Measurements from ENCODE around the gene PROM1.
A peak's percentile ranks its signal among the peaks of the same experiment; 100 is the strongest.

PROM1 gene

GRCh38 chr4:15982842-15983524, 100.8 kb downstream of the PROM1 start:
- DNase-seq = no peak
- H3K4me1 ChIP-seq (ENCODE audit: control extremely low read depth in 1 of 4, control insufficient read depth in 4 of 4, insufficient read depth in 4 of 4, low read length in 3 of 4) = no peaks in the 10 kb centered on the region
- no peak overlapping the region for H3K4me3 ChIP-seq (ENCODE audit: control insufficient read depth in 1 of 7, extremely low read depth in 1 of 7, insufficient read depth in 4 of 7, low read depth in 2 of 7, low read length in 6 of 7)
- peaks cover 19 to 91% (median 58%) of the 10 kb centered on the region in 4 experiments for H3K36me3 ChIP-seq (ENCODE audit: control insufficient read depth in 4 of 4, insufficient read depth in 4 of 4, low read length in 3 of 4)
- 97% methylated on average over 7 of the region's 8 CpGs for WGBS (ENCODE audit: insufficient coverage)
- H3K9me3 ChIP-seq (ENCODE audit: control extremely low read depth in 1 of 5, control insufficient read depth in 4 of 5, insufficient read depth in 2 of 5, low read depth in 1 of 5, low read length in 4 of 5) = no peaks in the 10 kb centered on the region
- CTCF ChIA-PET = interaction anchor here (1.2 kb wide), 1 partner anchor 21 kb away, joined by 3 read pairs; no protein-coding TSS in a partner anchor
- no peak overlapping the region for H3K27ac ChIP-seq (ENCODE audit: insufficient read depth in 1 of 2, low read depth in 1 of 2, low read length in 2 of 2, poor library complexity in 1 of 2, severe bottlenecking in 2 of 2)
- POLR2A ChIA-PET = no interaction called here
- H3K27me3 ChIP-seq (replicated peaks in 2 of 5; ENCODE audit: control insufficient read depth in 4 of 5, insufficient read depth in 5 of 5, low read length in 4 of 5) = no peaks in the 10 kb centered on the region

- no peaks in the 10 kb centered on the region for H3K9me3 ChIP-seq (ENCODE audit: control extremely low read depth in 1 of 5, control insufficient read depth in 4 of 5, insufficient read depth in 2 of 5, low read depth in 1 of 5, low read length in 4 of 5)
- no peak for DNase-seq
- 100% methylated on average over 6 of the region's 7 CpGs for WGBS (ENCODE audit: insufficient coverage)
- CTCF ChIA-PET = interaction anchor here (0.8 to 2.2 kb wide), 8 partner anchors 11 to 29 kb away, joined by 3 to 14 read pairs (median 3); no protein-coding TSS in a partner anchor
- H3K27ac ChIP-seq (ENCODE audit: insufficient read depth in 1 of 2, low read depth in 1 of 2, low read length in 2 of 2, poor library complexity in 1 of 2, severe bottlenecking in 2 of 2) = no peak overlapping the region
- peaks cover 15 to 87% (median 55%) of the 10 kb centered on the region in 4 experiments for H3K36me3 ChIP-seq (ENCODE audit: control insufficient read depth in 4 of 4, insufficient read depth in 4 of 4, low read length in 3 of 4)
- no peaks in the 10 kb centered on the region for H3K27me3 ChIP-seq (replicated peaks in 2 of 5; ENCODE audit: control insufficient read depth in 4 of 5, insufficient read depth in 5 of 5, low read length in 4 of 5)
- H3K4me3 ChIP-seq (ENCODE audit: control insufficient read depth in 1 of 7, extremely low read depth in 1 of 7, insufficient read depth in 4 of 7, low read depth in 2 of 7, low read length in 6 of 7) = no peak overlapping the region
- POLR2A ChIA-PET = interaction anchor here (0.6 kb wide), 1 partner anchor 12 kb away, joined by 3 read pairs; no protein-coding TSS in a partner anchor
- no peaks in the 10 kb centered on the region for H3K4me1 ChIP-seq (ENCODE audit: control extremely low read depth in 1 of 4, control insufficient read depth in 4 of 4, insufficient read depth in 4 of 4, low read length in 3 of 4)
These were observed 107.1 kb downstream of the PROM1 start for GRCh38 chr4:15976456-15977447.

- DNase-seq = no peak
- Histone ChIP-seq H3K36me3 (ENCODE audit: control insufficient read depth in 4 of 4, insufficient read depth in 4 of 4, low read length in 3 of 4) (peaks cover 8 to 71% (median 40%) of the 10 kb centered on the region in 4 experiments), H3K4me3 (ENCODE audit: control insufficient read depth in 1 of 7, extremely low read depth in 1 of 7, insufficient read depth in 4 of 7, low read depth in 2 of 7, low read length in 6 of 7) (no peak overlapping the region), H3K4me1 (ENCODE audit: control extremely low read depth in 1 of 4, control insufficient read depth in 4 of 4, insufficient read depth in 4 of 4, low read length in 3 of 4) (no peaks in the 10 kb centered on the region), H3K27me3 (replicated peaks in 2 of 5; ENCODE audit: control insufficient read depth in 4 of 5, insufficient read depth in 5 of 5, low read length in 4 of 5) (no peaks in the 10 kb centered on the region), H3K9me3 (ENCODE audit: control extremely low read depth in 1 of 5, control insufficient read depth in 4 of 5, insufficient read depth in 2 of 5, low read depth in 1 of 5, low read length in 4 of 5) (peaks cover 0 to 4% (median 1%) of the 10 kb centered on the region in 5 experiments), H3K27ac (ENCODE audit: insufficient read depth in 1 of 2, low read depth in 1 of 2, low read length in 2 of 2, poor library complexity in 1 of 2, severe bottlenecking in 2 of 2) (no peak overlapping the region)
- WGBS (ENCODE audit: insufficient coverage) = 93% methylated on average over 7 of the region's 9 CpGs
- ChIA-PET CTCF (interaction anchor here (0.7 to 1.4 kb wide), 2 partner anchors 15 to 89 kb away, joined by 3 read pairs; no protein-coding TSS in a partner anchor), POLR2A (no interaction called here)
These were observed 112.6 kb downstream of the PROM1 start for GRCh38 chr4:15971068-15971801.

- CTCF ChIA-PET = interaction anchor here (0.9 to 1.5 kb wide), 3 partner anchors 10 to 33 kb away, joined by 3 to 4 read pairs (median 3); no protein-coding TSS in a partner anchor
These were observed 115.1 kb downstream of the PROM1 start for GRCh38 chr4:15968551-15969300.

GRCh38 chr4:15965325-15965724, 118.5 kb downstream of the PROM1 start:
- POLR2A ChIA-PET = interaction anchor here (0.6 to 0.8 kb wide), 2 partner anchors 11 to 40 kb away, joined by 3 read pairs; no protein-coding TSS in a partner anchor
- Histone ChIP-seq H3K27me3 (replicated peaks in 2 of 5; ENCODE audit: control insufficient read depth in 4 of 5, insufficient read depth in 5 of 5, low read length in 4 of 5) (no peaks in the 10 kb centered on the region), H3K9me3 (ENCODE audit: control extremely low read depth in 1 of 5, control insufficient read depth in 4 of 5, insufficient read depth in 2 of 5, low read depth in 1 of 5, low read length in 4 of 5) (peaks cover 0 to 6% (median 1%) of the 10 kb centered on the region in 5 experiments), H3K4me1 (ENCODE audit: control extremely low read depth in 1 of 4, control insufficient read depth in 4 of 4, insufficient read depth in 4 of 4, low read length in 3 of 4) (peaks cover 5 to 15% (median 10%) of the 10 kb centered on the region in 4 experiments), H3K36me3 (ENCODE audit: control insufficient read depth in 4 of 4, insufficient read depth in 4 of 4, low read length in 3 of 4) (peaks cover 0 to 17% (median 11%) of the 10 kb centered on the region in 4 experiments), H3K27ac (ENCODE audit: insufficient read depth in 1 of 2, low read depth in 1 of 2, low read length in 2 of 2, poor library complexity in 1 of 2, severe bottlenecking in 2 of 2) (no peak overlapping the region), H3K4me3 (ENCODE audit: control insufficient read depth in 1 of 7, extremely low read depth in 1 of 7, insufficient read depth in 4 of 7, low read depth in 2 of 7, low read length in 6 of 7) (no peak overlapping the region)
- 88% methylated on average over 4 of the region's 5 CpGs for WGBS (ENCODE audit: insufficient coverage)
- CTCF ChIA-PET = interaction anchor here (0.6 to 5.8 kb wide), 4 partner anchors 11 to 159 kb away, joined by 3 to 43 read pairs (median 8); no protein-coding TSS in a partner anchor
- peak in 2 of 3 donors; percentile 37 to 40 for DNase-seq

More at GRCh38 chr4:15968551-15969300, 115.1 kb downstream of the PROM1 start:
- no peak overlapping the region for H3K27ac ChIP-seq (ENCODE audit: insufficient read depth in 1 of 2, low read depth in 1 of 2, low read length in 2 of 2, poor library complexity in 1 of 2, severe bottlenecking in 2 of 2)
- POLR2A ChIA-PET = no interaction called here
- WGBS (ENCODE audit: insufficient coverage) = 100% methylated on average over 6 of the region's 11 CpGs
- no peaks in the 10 kb centered on the region for H3K27me3 ChIP-seq (replicated peaks in 2 of 5; ENCODE audit: control insufficient read depth in 4 of 5, insufficient read depth in 5 of 5, low read length in 4 of 5)
- DNase-seq = no peak
- peaks cover 0 to 5% (median 3%) of the 10 kb centered on the region in 4 experiments for H3K4me1 ChIP-seq (ENCODE audit: control extremely low read depth in 1 of 4, control insufficient read depth in 4 of 4, insufficient read depth in 4 of 4, low read length in 3 of 4)
- no peak overlapping the region for H3K4me3 ChIP-seq (ENCODE audit: control insufficient read depth in 1 of 7, extremely low read depth in 1 of 7, insufficient read depth in 4 of 7, low read depth in 2 of 7, low read length in 6 of 7)
- H3K9me3 ChIP-seq (ENCODE audit: control extremely low read depth in 1 of 5, control insufficient read depth in 4 of 5, insufficient read depth in 2 of 5, low read depth in 1 of 5, low read length in 4 of 5) = peaks cover 0 to 6% (median 1%) of the 10 kb centered on the region in 5 experiments
- H3K36me3 ChIP-seq (ENCODE audit: control insufficient read depth in 4 of 4, insufficient read depth in 4 of 4, low read length in 3 of 4) = peaks cover 3 to 48% (median 29%) of the 10 kb centered on the region in 4 experiments

- Histone ChIP-seq H3K27ac (ENCODE audit: insufficient read depth in 1 of 2, low read depth in 1 of 2, low read length in 2 of 2, poor library complexity in 1 of 2, severe bottlenecking in 2 of 2) (no peak overlapping the region), H3K36me3 (ENCODE audit: control insufficient read depth in 4 of 4, insufficient read depth in 4 of 4, low read length in 3 of 4) (peaks cover 0 to 11% (median 9%) of the 10 kb centered on the region in 4 experiments), H3K27me3 (replicated peaks in 2 of 5; ENCODE audit: control insufficient read depth in 4 of 5, insufficient read depth in 5 of 5, low read length in 4 of 5) (no peaks in the 10 kb centered on the region), H3K9me3 (ENCODE audit: control extremely low read depth in 1 of 5, control insufficient read depth in 4 of 5, insufficient read depth in 2 of 5, low read depth in 1 of 5, low read length in 4 of 5) (peaks cover 0 to 6% (median 1%) of the 10 kb centered on the region in 5 experiments), H3K4me3 (ENCODE audit: control insufficient read depth in 1 of 7, extremely low read depth in 1 of 7, insufficient read depth in 4 of 7, low read depth in 2 of 7, low read length in 6 of 7) (no peak overlapping the region), H3K4me1 (ENCODE audit: control extremely low read depth in 1 of 4, control insufficient read depth in 4 of 4, insufficient read depth in 4 of 4, low read length in 3 of 4) (peaks cover 5 to 15% (median 10%) of the 10 kb centered on the region in 4 experiments)
- peak in 2 of 3 donors; percentile 17 to 38 for DNase-seq
- ChIA-PET POLR2A (no interaction called here), CTCF (interaction anchor here (0.7 to 5.8 kb wide), 8 partner anchors 8 to 246 kb away, joined by 3 to 43 read pairs (median 4); no protein-coding TSS in a partner anchor)
- 78% methylated on average over 2 of the region's 5 CpGs for WGBS (ENCODE audit: insufficient coverage)
These were observed 119.7 kb downstream of the PROM1 start for GRCh38 chr4:15964159-15964558.

Data from common myeloid progenitor, CD34-positive (primary cell).